T-helper 17 cell (primary cell): ENCODE results near the gene MMP19. TPM values are rescaled to one million over a fixed set of nuclear protein-coding genes. Genes with fewer than 3 reads are reported as not detected.

Experiments
- total RNA-seq, 4 donors: library from RNA in 2 of 4; stranded (reverse) in 2 of 4; gene quantifications; one replicate each; pipeline ENCODE4 v1.2.3 and lab custom pipeline; 2022 to 2026

Gene MMP19
- total RNA-seq, 2 donors from 2014 or later: not detected

Other genes with a start within 250 kb of the MMP19 start
- not detected for gene OR10P1, start 206.0 kb downstream of the MMP19 start, total RNA-seq
- 1 to 10 TPM in 1 of 2 donors, under 1 TPM in 1; 0.70 to 1.4 TPM for gene ITGA7, start 135.0 kb downstream of the MMP19 start, total RNA-seq
- gene BLOC1S1, start 126.9 kb downstream of the MMP19 start, total RNA-seq: 10 to 100 TPM; 41.1 to 42.0 TPM
- 10 to 100 TPM; 12.9 to 13.8 TPM for gene RDH5, start 122.5 kb downstream of the MMP19 start, total RNA-seq
- 10 to 100 TPM; 83.3 to 83.9 TPM for gene CD63, start 113.9 kb downstream of the MMP19 start, total RNA-seq
- 1 to 10 TPM; 6.7 to 9.5 TPM for gene GDF11, start 99.8 kb downstream of the MMP19 start, total RNA-seq
- gene SARNP, start 25.2 kb downstream of the MMP19 start, total RNA-seq: 10 to 100 TPM; 37.3 to 38.5 TPM
- gene ORMDL2, start 24.9 kb downstream of the MMP19 start, total RNA-seq: 10 to 100 TPM; 16.3 to 20.5 TPM
- 10 to 100 TPM; 15.2 to 20.5 TPM for gene DNAJC14, start 13.3 kb downstream of the MMP19 start, total RNA-seq
- 10 to 100 TPM; 21.9 to 23.3 TPM for gene PYM1, start 85.0 kb upstream of the MMP19 start, total RNA-seq
- 1,000 to 10,000 TPM in 1 of 2 donors, 100 to 1,000 TPM in 1; 870 to 1,080 TPM for gene DGKA, start 88.2 kb upstream of the MMP19 start, total RNA-seq
- under 1 TPM in 1 of 2 donors, not detected in 1; 0.63 TPM for gene PMEL, start 123.1 kb upstream of the MMP19 start, total RNA-seq
- gene CDK2, start 123.9 kb upstream of the MMP19 start, total RNA-seq: 10 to 100 TPM; 12.2 to 18.7 TPM
- gene RAB5B, start 131.1 kb upstream of the MMP19 start, total RNA-seq: 10 to 100 TPM; 56.4 to 57.0 TPM
- gene SUOX, start 154.3 kb upstream of the MMP19 start, total RNA-seq: 1 to 10 TPM; 1.5 to 2.2 TPM
- gene IKZF4, start 178.1 kb upstream of the MMP19 start, total RNA-seq: 1 to 10 TPM; 3.9 to 9.4 TPM
- gene RPS26, start 199.0 kb upstream of the MMP19 start, total RNA-seq: 10 to 100 TPM; 46.9 to 72.3 TPM
- gene ERBB3, start 237.2 kb upstream of the MMP19 start, total RNA-seq: under 1 TPM; 0.60 to 0.80 TPM